GM21786 (cell line): ENCODE measurements around the gene GANC.
"Not testable (repeated sequence)": the region's sequence is repeated elsewhere in the genome, so short reads cannot be mapped to it uniquely, and the experiment has no call there.

Source experiments
- ATAC-seq: cut with Tn5 transposase; IDR thresholded peaks from one replicate; pipeline ENCODE4 v1.9.1; 2021; ENCODE audit not compliant: unreplicated experiment

Gene GANC

DNA sequence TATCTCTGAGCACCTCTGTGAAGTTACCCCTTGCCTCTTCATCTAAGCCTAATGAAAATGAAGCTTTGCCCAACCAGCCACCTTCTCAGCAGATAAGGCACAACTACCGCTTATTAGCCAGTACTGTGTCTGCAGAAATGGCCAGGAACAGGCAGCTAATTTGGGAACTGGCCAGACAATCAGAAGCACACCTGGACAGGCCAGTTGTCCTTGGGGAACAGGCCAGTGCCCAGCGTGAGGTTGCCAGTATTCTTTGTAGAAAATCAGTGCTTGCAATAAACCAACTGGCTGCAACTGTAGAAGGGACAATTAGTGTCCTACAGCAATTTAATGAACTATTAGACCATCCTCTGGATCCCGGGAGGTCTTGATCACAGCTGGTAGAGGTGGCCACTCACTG lies 10.7 kb downstream of the GANC start:
- ATAC-seq: no peak

DNA sequence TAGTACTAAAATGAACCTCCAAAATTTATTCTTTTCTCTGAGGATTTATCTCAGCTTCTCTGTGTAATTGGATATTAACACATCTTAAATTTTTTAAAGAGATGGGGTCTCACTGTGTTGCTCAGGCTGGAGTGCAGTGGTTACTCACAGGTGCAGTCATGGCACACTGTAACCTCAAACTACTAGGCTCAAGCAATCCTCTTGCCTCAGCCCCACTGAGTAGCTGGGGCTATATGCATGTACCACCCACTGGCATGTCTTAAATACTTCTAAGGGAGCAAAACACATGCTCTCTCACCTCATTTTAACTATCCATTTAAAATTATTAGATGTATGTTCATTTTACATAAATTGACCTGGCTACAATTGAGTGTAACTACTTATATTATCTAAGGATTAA lies 11.6 kb downstream of the GANC start:
- ATAC-seq: no peak

DNA sequence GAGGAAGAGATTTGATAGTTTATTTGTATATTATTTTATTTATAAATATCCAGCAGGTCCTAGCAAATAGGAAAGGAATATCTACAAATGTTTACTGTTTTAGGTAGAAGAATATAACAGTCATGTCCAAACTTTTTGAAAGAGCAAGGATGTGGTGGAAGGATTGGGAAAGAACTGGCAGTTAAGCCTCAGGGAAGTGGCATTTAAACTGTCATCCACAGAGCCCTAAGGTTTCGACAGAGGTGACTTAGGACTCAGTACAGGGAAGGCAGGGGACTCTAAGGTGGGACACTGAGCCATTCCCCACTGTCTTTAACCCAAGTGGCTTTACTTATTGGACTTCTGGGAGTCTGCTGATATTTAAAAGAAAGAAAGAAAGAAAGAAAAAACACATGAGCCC lies 12.0 kb downstream of the GANC start:
- ATAC-seq: no peak

DNA sequence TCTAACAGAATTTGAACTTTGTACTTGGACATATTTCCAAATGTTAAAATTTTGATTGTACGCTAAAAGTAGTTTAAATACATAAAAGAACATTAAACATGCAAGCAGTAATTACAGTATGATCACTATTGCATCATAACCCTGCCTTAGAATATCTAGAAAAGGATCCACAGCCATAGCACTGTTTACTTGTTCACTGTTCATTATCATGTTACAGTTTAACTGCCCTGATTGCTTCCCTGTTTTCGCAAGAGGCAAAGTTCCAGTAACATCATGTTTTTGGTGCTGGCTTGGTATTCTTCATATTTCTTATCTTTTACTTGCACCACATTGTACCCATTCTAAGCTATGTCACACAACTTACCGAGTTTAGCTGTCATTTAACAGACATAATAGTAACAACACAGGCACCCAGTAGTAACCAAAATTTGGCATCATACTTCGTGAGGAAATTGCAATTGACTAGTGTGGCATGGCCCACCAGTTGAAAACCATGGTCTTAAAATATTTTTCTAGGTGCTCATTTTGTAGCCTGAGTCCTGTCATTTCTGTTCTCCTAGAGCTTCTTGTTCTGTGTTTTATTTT lies 13.5 kb downstream of the GANC start:
- no peak for ATAC-seq

DNA sequence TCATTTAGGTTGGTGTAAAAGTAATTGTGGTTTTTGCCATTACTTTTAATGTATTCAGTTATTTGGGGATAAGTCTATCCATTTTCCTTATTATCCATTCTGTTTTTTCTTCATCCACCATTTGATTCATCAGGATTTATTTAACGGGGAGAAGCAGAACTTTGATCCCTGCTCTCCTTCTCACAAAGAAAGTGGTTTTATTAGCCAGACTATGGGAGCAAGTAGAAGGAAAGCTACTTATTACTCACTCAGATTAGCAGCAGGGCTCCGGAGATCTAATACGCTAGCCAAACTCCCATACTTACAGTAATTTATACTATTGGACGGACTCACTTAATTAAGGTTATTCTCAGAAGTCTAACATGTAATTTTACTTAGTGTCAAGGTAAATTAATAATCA lies 14.9 kb downstream of the GANC start:
- ATAC-seq: no peak

DNA sequence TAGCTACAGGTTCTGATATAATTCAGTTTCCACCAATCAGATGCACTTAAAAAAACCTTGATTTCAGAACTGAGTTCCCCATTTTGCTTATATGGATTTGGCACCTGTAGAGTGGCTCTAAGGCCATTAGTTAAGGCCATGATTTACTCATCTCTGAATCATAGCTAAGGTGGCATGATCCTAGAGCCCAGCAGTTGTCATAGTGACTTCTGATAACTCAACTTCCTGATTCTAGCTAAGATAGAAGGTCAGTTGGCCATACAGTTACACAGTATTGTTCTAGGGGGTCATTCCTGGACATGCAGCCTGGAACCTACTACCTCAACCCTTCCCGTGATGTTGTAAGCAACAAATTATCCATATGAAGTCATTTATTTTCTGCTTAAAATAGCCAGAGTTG lies 16.2 kb downstream of the GANC start:
- no peak for ATAC-seq

DNA sequence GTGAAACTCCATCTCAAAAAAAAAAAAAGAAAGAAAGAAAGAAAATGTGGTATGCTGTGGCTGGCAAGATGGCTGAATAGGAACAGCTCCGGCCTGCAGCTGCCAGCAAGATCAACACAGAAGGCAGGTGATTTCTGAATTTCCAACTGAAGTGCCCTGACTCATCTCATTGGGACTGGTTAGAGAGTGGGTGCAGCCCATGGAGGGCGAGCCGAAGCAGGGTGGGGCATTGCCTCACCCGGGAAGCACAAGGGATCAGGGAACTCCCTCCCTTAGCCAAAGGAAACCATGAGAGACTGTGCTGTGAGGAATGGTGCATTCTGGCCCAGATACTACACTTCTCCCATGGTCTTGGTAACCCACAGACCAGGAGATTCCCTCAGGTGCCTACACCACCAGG lies 28.0 kb downstream of the GANC start:
- not testable (repeated sequence) for ATAC-seq

DNA sequence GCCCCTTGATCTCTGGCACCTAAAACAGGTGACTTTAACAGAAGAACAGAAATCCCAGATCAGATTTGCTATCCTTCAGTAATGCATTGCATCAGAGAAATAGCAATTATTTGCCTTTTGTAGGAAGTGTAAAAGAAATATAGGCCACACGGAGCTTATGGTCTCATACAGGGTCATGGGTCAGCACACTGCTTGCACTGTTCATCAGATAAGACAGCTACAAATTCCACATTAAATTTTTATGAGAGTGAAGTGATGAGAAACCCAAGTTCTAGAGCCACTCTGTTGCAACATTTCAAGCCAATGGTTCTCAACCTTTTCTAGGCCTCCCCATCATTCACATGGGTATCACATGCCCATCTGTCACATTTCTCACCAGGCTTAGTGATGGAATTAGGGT lies 33.7 kb downstream of the GANC start:
- ATAC-seq: no peak

DNA sequence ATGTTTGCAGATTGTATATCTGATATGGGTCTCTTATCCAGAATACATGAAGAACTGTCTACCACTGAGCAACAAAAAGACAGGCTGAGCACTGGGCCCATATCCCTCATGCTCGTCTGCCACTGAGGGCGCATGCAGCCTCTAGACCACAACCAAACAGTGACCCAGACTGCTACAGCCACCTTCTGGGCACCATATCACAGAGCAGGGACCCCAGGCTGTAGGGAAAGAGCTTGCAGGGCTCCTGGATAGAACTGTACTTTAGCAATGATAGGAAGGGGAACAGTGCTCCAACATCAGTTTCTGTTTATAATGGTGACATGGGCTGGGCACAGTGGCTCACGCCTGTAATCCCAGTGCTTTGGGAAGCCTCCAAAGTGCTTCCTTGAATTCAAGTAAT lies 40.5 kb downstream of the GANC start:
- no peak for ATAC-seq

DNA sequence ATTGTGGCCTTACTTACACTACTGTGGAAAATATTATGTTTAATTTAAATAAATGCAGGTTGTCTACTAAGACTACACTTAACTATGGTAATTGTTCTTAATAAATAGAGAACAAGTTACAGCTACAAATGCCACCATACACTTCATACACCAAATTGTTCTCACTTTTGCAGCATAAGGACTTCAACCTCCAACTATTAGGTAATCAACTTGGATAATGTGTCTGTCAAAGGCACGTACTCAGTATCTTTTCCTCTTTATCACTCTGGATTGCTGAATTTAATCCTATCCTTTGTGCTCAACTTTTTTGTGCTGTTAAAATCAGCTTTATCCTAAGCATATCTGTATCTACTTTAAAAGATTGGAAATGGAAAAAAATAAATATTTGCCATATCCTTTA lies 41.8 kb downstream of the GANC start:
- ATAC-seq: no peak

DNA sequence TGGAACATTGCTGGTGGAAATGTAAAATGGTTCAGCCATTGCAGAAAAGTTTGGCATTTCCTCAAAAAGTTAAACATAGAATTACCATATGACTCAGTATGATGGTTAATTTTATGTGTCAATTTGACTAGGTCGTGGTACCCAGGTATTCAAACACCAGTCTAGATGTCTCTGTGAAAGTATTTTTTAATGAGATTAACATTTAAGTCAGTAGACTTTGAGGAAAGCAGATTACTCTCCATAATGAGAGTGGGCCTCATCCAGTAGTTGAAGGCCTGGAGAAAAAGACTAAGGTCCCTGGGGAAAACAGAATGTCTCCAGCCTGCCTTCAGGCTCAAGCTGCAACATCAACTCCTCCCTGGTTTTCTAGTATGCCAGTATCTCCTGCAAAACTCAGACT lies 42.5 kb downstream of the GANC start:
- ATAC-seq: no peak

DNA sequence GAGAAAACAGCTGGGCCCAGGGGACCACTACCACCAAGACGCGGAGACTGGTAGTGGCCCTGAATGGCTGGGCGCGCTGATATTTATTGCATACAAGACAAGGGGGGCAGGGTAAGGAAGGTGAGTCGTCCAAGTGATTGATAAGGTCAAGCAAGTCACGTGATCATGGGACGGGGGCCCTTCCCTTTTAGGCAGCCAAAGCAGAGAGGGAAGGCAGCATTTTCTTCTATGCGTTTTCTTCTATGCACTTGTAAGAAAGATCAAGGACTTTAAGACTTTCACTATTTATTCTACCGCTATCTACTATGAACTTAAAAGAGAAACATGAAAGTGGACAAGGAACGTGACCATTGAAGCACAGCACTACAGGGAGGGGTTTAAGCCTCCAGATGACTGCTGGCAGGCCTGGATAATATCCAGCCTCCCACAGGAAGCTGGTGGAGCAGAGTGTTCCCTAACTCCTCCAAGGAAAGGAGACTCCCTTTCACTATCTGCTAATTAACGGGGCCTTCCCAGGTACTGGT lies 43.3 kb downstream of the GANC start:
- not testable (repeated sequence) for ATAC-seq

DNA sequence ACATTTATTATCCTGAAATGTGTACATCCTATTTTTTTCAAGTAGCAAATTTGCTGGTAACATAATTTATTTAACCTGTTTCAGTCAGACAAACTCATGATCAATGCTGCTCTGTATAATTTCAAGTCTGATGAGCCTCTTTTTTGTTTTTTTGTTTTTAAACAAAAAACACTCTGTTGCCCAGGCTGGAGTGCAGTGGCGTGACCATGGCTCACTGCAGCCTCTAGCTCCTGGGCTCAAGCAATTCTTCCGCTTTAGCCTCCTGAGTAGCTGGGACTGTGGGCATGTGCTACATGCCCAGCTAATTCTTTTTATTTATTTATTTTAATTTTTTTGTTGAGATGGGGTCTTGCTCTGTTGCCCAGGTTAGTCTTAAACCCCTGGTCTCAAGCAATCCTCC lies 46.2 kb downstream of the GANC start:
- ATAC-seq: no peak

DNA sequence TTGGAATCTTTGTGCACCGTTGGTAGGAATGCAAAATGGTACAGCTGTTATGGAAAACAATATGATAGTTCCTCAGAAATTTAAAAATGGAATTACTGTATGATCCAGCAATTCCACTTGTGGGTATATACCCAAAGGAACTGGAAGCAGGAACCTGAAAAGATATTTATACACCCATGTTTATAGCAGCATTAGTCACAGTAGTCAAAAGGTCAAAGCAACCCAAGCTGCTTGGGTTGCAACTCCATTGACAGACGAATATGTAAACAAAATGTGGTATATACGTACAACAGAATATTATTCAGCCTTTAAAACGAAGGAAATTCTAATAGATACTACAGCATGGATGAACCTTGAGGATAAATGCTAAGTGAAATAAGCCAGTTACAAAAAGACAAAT lies 51.3 kb downstream of the GANC start:
- ATAC-seq: no peak

DNA sequence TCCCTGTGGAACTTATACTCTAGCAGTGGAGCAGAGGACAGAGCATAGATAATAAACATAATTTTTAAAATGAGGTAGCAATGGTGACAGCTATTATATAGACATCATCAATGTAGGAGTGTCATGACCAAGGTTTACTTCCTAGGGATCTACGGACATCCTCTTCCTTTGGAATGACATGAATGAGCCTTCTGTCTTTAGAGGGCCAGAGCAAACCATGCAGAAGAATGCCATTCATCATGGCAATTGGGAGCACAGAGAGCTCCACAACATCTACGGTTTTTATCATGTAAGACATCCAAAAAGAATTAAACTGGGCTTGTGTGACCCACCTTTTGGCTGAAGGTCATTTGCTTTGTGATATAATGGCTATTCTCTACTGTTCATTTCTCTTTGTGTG lies 56.2 kb downstream of the GANC start:
- ATAC-seq: no peak

DNA sequence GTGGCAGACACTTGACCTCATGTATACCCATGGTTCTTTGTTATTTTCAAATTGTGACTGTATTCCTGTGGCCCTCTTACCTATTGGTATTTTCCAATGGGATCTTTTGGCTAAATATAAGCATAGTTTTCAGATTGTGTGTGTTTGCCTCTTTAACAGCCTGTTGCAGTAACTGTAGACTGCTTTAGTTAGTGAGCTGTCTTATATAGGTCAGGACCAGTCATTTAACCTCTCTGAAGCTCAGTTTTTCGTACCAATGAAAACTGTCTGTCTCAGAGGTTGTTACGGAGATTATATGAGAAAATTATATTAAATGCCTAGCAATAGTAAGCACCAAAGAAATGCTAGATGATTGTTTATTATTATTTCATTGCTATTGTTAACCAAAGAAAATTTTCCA lies 57.0 kb downstream of the GANC start:
- ATAC-seq: no peak

DNA sequence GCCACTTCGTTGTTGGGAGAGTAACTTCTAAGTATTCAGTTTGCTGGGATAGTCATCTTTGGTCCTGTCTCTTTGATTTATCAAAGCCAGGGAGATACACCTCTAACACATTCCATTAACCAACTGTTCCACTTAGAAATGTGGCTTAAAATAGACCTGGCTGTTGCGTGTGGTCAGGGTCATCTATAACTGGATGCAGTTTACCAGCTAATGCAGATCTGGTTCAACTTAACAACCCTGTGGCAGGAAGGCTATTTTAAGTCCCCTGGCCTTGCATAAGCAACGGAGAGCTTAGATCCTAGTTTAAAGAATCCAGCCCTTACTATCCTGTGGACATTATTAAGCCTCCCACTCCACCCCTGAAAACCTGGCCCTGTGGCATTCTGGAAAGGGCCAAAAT lies 58.2 kb downstream of the GANC start:
- no peak for ATAC-seq

DNA sequence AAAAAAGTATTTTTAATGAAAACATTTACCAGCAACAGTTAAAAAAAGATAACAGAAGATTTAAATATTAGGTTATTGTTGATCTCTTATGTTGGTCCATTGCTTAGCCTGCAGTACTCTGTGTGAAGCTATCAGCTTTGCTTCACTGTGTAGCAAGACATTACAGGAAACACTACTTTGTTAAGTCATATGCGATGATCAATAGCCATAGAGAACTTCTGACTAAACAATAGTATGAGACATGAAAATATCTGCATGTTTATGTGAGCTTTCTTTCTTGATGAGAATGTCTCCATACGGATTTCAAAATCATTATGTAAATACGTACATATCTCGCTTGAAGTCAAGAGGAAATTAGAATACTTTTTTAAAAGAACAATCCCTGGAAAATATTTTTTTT lies 59.3 kb downstream of the GANC start:
- ATAC-seq: no peak

DNA sequence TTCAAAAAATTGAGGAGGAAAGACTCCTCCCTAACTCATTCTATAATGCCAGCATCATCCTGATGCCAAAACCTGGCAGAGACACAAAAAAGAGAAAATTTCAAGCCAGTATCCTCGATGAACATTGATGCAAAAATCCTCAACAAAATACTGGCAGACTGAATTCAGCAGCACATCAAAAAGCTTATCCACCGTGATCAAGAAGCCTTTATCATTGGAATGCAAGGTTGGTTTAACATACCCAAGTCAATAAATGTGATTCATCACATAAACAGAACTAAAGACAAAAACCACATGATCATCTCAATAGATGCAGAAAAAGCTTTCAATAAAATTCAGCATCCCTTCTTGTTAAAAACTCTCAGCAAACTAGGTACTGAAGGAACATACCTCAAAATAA lies 62.1 kb downstream of the GANC start:
- no peak for ATAC-seq

DNA sequence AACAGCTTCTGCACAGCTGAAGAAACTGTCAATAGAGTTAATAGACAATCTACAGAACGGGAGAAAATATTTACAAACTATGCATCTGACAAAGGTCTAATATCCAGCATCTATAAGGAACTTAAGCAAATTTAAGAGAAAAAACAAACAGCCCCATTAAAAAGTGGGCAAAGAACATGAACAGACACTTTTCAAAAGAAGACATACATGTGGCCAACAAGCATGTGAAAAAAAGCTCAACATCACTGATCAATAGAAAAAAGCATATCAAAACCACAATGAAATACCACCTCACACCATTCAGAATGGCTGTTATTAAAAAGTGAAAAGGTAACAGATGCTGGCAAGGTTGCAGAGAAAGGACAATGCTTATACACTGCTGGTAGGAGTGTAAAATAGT lies 63.6 kb downstream of the GANC start:
- not testable (repeated sequence) for ATAC-seq

DNA sequence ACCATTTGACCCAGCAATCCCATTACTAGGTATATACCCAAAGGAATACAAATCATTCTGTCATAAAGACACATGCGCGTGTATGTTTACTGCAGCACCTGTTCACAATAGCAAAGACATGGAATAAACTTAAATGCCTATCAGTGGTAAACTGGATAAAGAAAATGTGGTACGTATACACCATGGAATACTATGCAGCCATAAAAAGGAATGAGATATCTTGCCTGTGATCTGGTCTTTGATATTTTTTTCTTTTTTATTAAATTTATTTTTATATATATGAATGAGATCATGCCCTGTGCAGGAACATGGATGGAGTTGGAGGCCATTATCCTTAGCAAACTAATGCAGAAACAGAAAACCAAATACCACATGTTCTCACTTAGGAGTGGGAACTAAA lies 64.1 kb downstream of the GANC start:
- not testable (repeated sequence) for ATAC-seq

DNA sequence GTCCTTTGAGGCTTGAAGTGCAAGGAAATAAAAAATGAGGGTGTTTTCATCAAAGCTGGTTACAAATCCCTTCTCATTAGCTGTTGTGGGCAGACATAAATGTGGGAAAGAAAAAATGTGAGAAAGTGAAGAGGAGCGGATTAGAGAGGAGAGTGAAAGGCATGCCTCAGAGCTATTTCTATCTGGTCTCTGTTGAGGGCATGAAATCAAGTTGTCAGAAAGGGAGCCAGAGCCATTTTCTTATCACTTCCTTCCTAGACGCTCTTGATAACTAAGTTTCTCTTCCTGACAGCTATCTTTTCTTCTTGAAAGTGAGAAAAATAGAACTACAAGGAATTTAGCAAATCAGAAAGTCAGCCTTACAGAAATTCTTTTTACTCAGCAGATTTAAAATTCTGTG lies 65.5 kb downstream of the GANC start:
- no peak for ATAC-seq

DNA sequence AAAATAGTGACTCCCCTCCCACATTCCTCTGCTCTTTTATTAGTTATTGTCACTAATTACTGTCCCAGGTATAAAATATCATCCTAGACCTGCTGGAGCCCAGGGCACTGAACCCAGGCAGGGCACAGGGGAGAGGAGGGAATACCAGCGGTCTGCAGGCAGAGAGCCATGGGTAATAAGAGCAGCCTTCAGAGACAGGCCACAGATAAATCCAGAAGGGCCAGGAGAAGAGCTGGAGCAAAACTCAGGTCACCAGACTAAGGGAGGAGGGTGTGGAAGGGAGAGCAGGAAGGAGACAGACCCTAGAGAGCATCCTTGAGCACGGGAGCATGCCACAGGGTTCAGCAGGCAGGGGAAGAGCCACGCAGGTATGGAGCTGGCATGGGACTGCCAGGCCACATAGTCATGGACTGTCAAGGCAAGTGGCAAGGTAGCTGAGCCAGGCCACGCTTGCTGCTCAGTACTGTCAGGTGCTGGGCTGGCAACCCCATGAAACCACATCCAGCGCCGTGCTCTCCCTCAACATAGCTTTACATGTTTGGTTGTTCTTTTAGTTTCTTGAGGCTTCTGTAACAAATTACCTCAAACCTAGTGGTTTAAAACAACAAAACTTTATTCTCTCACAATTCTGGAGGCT lies 70.7 kb downstream of the GANC start:
- ATAC-seq: no peak
